H1 (cell line): ENCODE results near the gene DENND5B. TPM values are rescaled to one million over a fixed set of nuclear protein-coding genes. Genes with fewer than 3 reads are reported as not detected.
A peak's percentile ranks its signal among the peaks of the same experiment; 100 is the strongest.

Experiments used
- CTCF ChIA-PET: fragments of 300-600 bp; sonication (Branson Sonifier 250); formaldehyde crosslinking; loops from one replicate; lab custom pipeline; 2021; ENCODE audit not compliant: partially characterized antibody; lab: Charles Lee
- POLR2A ChIA-PET: fragments of 300-600 bp; sonication (Branson Sonifier 250); formaldehyde crosslinking; loops from one replicate; lab custom pipeline; 2021; ENCODE audit warnings: inconsistent platforms; ENCODE audit not compliant: partially characterized antibody; lab: Charles Lee
- DNase-seq, 2 experiments: peaks; one replicate each; pipeline versions ENCODE4 v3.0.0 to v3.0.0-alpha.2; 2010 to 2022; ENCODE audit warnings: low spot score in 2 of 2, low read depth in 1 of 2, mixed read lengths in 1 of 2
- FAIRE-seq: peaks from 2 replicates; lab custom pipeline; 2011; peaks lifted over from hg19 to GRCh38; lab: Jason Lieb, UNC
- H2AFZ ChIP-seq: 2 replicates; pipeline ENCODE4 v1.8.1; 2012; ENCODE audit warnings: low read length, inconsistent platforms
- H2AK5ac ChIP-seq: 2 replicates; pipeline ENCODE4 v1.6.1; 2013; ENCODE audit warnings: low read depth, low read length
- H2BK120ac ChIP-seq: replicated peaks from 2 replicates; pipeline ENCODE3; 2013; ENCODE audit warnings: low read depth, low read length, inconsistent platforms
- H2BK12ac ChIP-seq: 2 replicates; pipeline ENCODE4 v1.6.1; 2013; ENCODE audit warnings: low read depth, low read length
- H2BK15ac ChIP-seq: 2 replicates; pipeline ENCODE4 v1.6.1; 2013; ENCODE audit warnings: low read length
- H2BK20ac ChIP-seq: 2 replicates; pipeline ENCODE4 v1.6.1; 2013; ENCODE audit warnings: low read length
- H2BK5ac ChIP-seq: 2 replicates; pipeline ENCODE4 v1.6.1; 2013; ENCODE audit warnings: low read depth, low read length
- H3K14ac ChIP-seq: 2 replicates; pipeline ENCODE4 v1.6.1; 2013; ENCODE audit warnings: inconsistent platforms; ENCODE audit not compliant: insufficient read length
- H3K18ac ChIP-seq: 2 replicates; pipeline ENCODE4 v1.6.1; 2013; ENCODE audit warnings: low read length; ENCODE audit errors: extremely low read depth
- H3K23ac ChIP-seq: 2 replicates; pipeline ENCODE4 v1.6.1; 2013; ENCODE audit warnings: inconsistent platforms; ENCODE audit not compliant: insufficient read length
- H3K23me2 ChIP-seq: 2 replicates; pipeline ENCODE4 v1.6.1; 2013; ENCODE audit warnings: low read depth, low read length
- H3K27ac ChIP-seq: 2 replicates; pipeline ENCODE4 v1.6.1; 2011; ENCODE audit warnings: low read depth, low read length, inconsistent platforms
- H3K27me3 ChIP-seq, 4 experiments: replicated peaks in 1 of 4; 1 replicate in 1 of 4; 2 replicates in 3 of 4; pipeline versions ENCODE4 v1.6.1 to v1.8.1; 2011 to 2013; ENCODE audit warnings: low read length in 3 of 4, mild to moderate bottlenecking in 3 of 4, inconsistent platforms in 2 of 4, mixed read lengths in 2 of 4, moderate library complexity in 1 of 4; ENCODE audit not compliant: control insufficient read depth in 3 of 4, insufficient read depth in 3 of 4; ENCODE audit errors: extremely low read depth in 1 of 4
- H3K36me3 ChIP-seq, 4 experiments: 2 replicates each; pipeline versions ENCODE4 v1.6.1 to v1.8.1; 2011 to 2013; ENCODE audit warnings: mild to moderate bottlenecking in 4 of 4, low read length in 3 of 4, moderate library complexity in 2 of 4, control low read depth in 1 of 4, inconsistent platforms in 1 of 4; ENCODE audit not compliant: insufficient read depth in 4 of 4, control insufficient read depth in 2 of 4
- H3K4ac ChIP-seq: replicated peaks from 2 replicates; pipeline ENCODE3; 2013; ENCODE audit warnings: low read length, low read depth, mixed read lengths, inconsistent platforms; ENCODE audit not compliant: insufficient read length
- H3K4me1 ChIP-seq, 4 experiments: replicated peaks in 1 of 4; 1 replicate in 1 of 4; 2 replicates in 3 of 4; pipeline versions ENCODE4 v1.6.1 to v1.8.1; 2011 to 2013; ENCODE audit warnings: low read length in 3 of 4, inconsistent platforms in 2 of 4, mixed read lengths in 1 of 4; ENCODE audit not compliant: insufficient read depth in 4 of 4, control insufficient read depth in 3 of 4
- H3K4me2 ChIP-seq, 2 experiments: 2 replicates each; pipeline versions ENCODE4 v1.6.1 to v1.8.1; 2011 to 2013; ENCODE audit warnings: low read depth in 2 of 2, low read length in 2 of 2, control low read depth in 1 of 2, inconsistent platforms in 1 of 2, mild to moderate bottlenecking in 1 of 2; ENCODE audit not compliant: insufficient read depth in 1 of 2
- H3K4me3 ChIP-seq, 4 experiments: fragments of 200-600, 300-600 bp in 1 of 4; sonication (generic), shearing (Covaris generic), sonication (Bioruptor Twin) in 1 of 4; 2 replicates each; pipeline versions ENCODE4 v1.5.1 to v1.8.1; 2011 to 2016; ENCODE audit warnings: low read length in 4 of 4, low read depth in 3 of 4, control low read depth in 2 of 4, inconsistent platforms in 2 of 4, mild to moderate bottlenecking in 2 of 4, mixed read lengths in 1 of 4, moderate library complexity in 1 of 4; ENCODE audit not compliant: insufficient read depth in 2 of 4; ENCODE audit errors: extremely low read depth in 1 of 4
- H3K56ac ChIP-seq: replicated peaks from 2 replicates; pipeline ENCODE3; 2013; ENCODE audit warnings: low read depth, mild to moderate bottlenecking, mixed read lengths, low read length, inconsistent platforms; ENCODE audit not compliant: insufficient read length
- H3K79me1 ChIP-seq: 2 replicates; pipeline ENCODE4 v1.6.1; 2013; ENCODE audit warnings: low read depth, low read length, control low read depth
- H3K79me2 ChIP-seq, 2 experiments: 2 replicates each; pipeline versions ENCODE4 v1.6.1 to v1.8.1; 2012 to 2013; ENCODE audit warnings: low read length in 2 of 2, mild to moderate bottlenecking in 2 of 2, inconsistent platforms in 1 of 2; ENCODE audit not compliant: insufficient read depth in 2 of 2, control insufficient read depth in 1 of 2
- H3K9ac ChIP-seq, 4 experiments: replicated peaks in 1 of 4; 1 replicate in 1 of 4; 2 replicates in 3 of 4; pipeline versions ENCODE4 v1.6.1 to v1.8.1; 2011 to 2013; ENCODE audit warnings: low read depth in 3 of 4, low read length in 3 of 4, control low read depth in 2 of 4, mild to moderate bottlenecking in 2 of 4, moderate library complexity in 2 of 4, inconsistent platforms in 1 of 4; ENCODE audit errors: extremely low read depth in 1 of 4
- H3K9me3 ChIP-seq, 2 experiments: 2 replicates each; pipeline versions ENCODE4 v1.6.1 to v1.8.1; 2012 to 2013; ENCODE audit warnings: mild to moderate bottlenecking in 2 of 2, moderate library complexity in 2 of 2, control low read depth in 1 of 2, inconsistent platforms in 1 of 2, low read depth in 1 of 2, low read length in 1 of 2, mixed read lengths in 1 of 2; ENCODE audit not compliant: insufficient read depth in 2 of 2
- H4K20me1 ChIP-seq, 2 experiments: replicated peaks in 1 of 2; 2 replicates each; pipeline versions ENCODE3 to v1.8.1; 2011 to 2013; ENCODE audit warnings: inconsistent platforms in 2 of 2, low read length in 2 of 2, mild to moderate bottlenecking in 1 of 2; ENCODE audit not compliant: insufficient read depth in 2 of 2, control insufficient read depth in 1 of 2
- H4K5ac ChIP-seq: 2 replicates; pipeline ENCODE4 v1.6.1; 2013; ENCODE audit warnings: low read length, low read depth, mixed read lengths, inconsistent platforms; ENCODE audit not compliant: insufficient read length
- H4K8ac ChIP-seq: 2 replicates; pipeline ENCODE4 v1.8.0; 2013; ENCODE audit warnings: mild to moderate bottlenecking, moderate library complexity, low read length, inconsistent platforms; ENCODE audit not compliant: insufficient read depth; ENCODE audit errors: extremely low read depth
- H4K91ac ChIP-seq: replicated peaks from 2 replicates; pipeline ENCODE3; 2013; ENCODE audit warnings: low read length, mixed read lengths, inconsistent platforms; ENCODE audit not compliant: insufficient read length
- FOSL1 ChIP-seq: IDR thresholded peaks from 2 replicates; pipeline ENCODE4 v1.6.1; 2011; ENCODE audit warnings: mild to moderate bottlenecking, low read depth, low read length, moderate library complexity; ENCODE audit not compliant: insufficient read depth
- RAD21 ChIP-seq, 2 experiments: IDR thresholded peaks in 1 of 2; conservative IDR thresholded peaks in 1 of 2; 2 replicates each; pipeline ENCODE4 v1.6.1; 2011; ENCODE audit warnings: low read depth in 2 of 2, low read length in 2 of 2, improper control_type of control experiment in 1 of 2, inconsistent platforms in 1 of 2, mild to moderate bottlenecking in 1 of 2, moderate library complexity in 1 of 2
- WGBS, 2 experiments: shearing (Covaris generic) in 1 of 2; methylation state at CpG; one replicate each; pipeline versions ENCODE4 v1.1.6 to v1.1.7; 2013 to 2015; ENCODE audit warnings: low lambda C conversion rate in 2 of 2, mixed read lengths in 2 of 2, inconsistent platforms in 1 of 2, low coverage in 1 of 2, missing lambda C conversion rate in 1 of 2; ENCODE audit not compliant: insufficient replicate concordance in 2 of 2, insufficient coverage in 1 of 2, insufficient read length in 1 of 2; ENCODE audit errors: extremely low coverage in 1 of 2, missing lambda C conversion rate in 1 of 2; 5-methylcytosine and 5-hydroxymethylcytosine counted together
- polyA plus RNA-seq, 7 experiments: library from polyadenylated mRNA; depleted of rRNA in 3 of 7; stranded (reverse) in 5 of 7; unstranded in 2 of 7; fragments of >200 nt in 5 of 7; fragments of 200-250 nt in 2 of 7; gene quantifications; 1 replicate in 5 of 7; 2 replicates in 1 of 7; 4 replicates in 1 of 7; pipeline versions ENCODE4 v1.2.1 to v1.2.3, GENCODE V29; 2011 to 2013; ENCODE audit warnings: missing spikeins in 2 of 7, mixed read lengths in 2 of 7
- total RNA-seq: library from RNA; stranded (reverse); fragmentation: NEBNext Ultra II Directional; extraction: Animal tissue kit (Norgen Biotek cat#: 25700); gene quantifications from 2 replicates; pipeline ENCODE4 v1.2.1, GENCODE V29; 2021
- TF ChIP-seq, protein P1 (sequence below), 3 experiments: IDR thresholded peaks; 1 replicate in 2 of 3; 2 replicates in 1 of 3; pipeline versions ENCODE4 v1.5.1 to v1.6.1; 2011; ENCODE audit warnings: low read length in 3 of 3, mild to moderate bottlenecking in 3 of 3, inconsistent platforms in 2 of 3, low read depth in 1 of 3, moderate library complexity in 1 of 3; ENCODE audit not compliant: insufficient read depth in 1 of 3; ENCODE audit errors: control extremely low read depth in 1 of 3

The DENND5B gene
- total and polyA plus RNA-seq, 2 of the 8 experiments (the other 6 are each of a cell fraction or from before 2014, with no cell fraction given), result 13.4 to 20.2 TPM

DNA sequence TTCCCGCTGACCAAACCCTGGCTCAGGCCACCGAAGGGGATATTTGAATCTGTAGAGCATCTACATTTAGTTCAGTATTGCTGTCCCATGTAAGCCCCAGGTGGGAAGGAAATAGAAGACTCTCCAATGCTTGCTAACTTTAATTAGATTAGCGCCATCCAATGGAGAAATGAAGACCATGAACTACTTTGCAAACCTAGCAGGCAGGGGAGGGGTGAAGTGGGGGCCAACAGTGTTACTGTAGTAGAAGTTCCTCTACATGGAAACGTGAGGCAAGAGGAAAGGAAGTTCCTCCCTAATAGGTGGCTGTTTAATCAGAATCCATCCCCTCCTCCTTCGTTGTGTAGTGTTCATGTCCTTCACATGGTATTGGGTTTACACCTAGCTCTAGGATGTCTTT is 9.3 kb upstream of the DENND5B start:
- no peak overlapping the region for H3K18ac ChIP-seq
- DNase-seq, result peak in 1 of 2 experiments; percentile 48
- no peaks in the 10 kb centered on the region for H3K79me1 ChIP-seq
- H3K23ac ChIP-seq, result no peak overlapping the region
- no peak overlapping the region for H4K8ac ChIP-seq
- FAIRE-seq, result peak; percentile 39
- no peak overlapping the region for H3K4ac ChIP-seq
- H3K4me3 ChIP-seq, result no peak overlapping the region
- 0 out of 2 replicates have a peak overlapping the region, but pooled peaks have one; percentile 8 for H2AFZ ChIP-seq
- H3K14ac ChIP-seq, result no peak overlapping the region
- H4K91ac ChIP-seq, result no peak overlapping the region
- no peaks in the 10 kb centered on the region for H3K4me1 ChIP-seq
- no peak overlapping the region for H2BK20ac ChIP-seq
- TF ChIP-seq FOSL1 (no peak), RAD21 (IDR thresholded peaks at IDR 0.05 in 1 of 2, conservative IDR thresholded peaks at IDR 0.05 in 1 of 2; ENCODE audit: low read depth in 2 of 2, low read length in 2 of 2) (peak; percentile 59 to 72)
- TF ChIP-seq, protein P1, sequence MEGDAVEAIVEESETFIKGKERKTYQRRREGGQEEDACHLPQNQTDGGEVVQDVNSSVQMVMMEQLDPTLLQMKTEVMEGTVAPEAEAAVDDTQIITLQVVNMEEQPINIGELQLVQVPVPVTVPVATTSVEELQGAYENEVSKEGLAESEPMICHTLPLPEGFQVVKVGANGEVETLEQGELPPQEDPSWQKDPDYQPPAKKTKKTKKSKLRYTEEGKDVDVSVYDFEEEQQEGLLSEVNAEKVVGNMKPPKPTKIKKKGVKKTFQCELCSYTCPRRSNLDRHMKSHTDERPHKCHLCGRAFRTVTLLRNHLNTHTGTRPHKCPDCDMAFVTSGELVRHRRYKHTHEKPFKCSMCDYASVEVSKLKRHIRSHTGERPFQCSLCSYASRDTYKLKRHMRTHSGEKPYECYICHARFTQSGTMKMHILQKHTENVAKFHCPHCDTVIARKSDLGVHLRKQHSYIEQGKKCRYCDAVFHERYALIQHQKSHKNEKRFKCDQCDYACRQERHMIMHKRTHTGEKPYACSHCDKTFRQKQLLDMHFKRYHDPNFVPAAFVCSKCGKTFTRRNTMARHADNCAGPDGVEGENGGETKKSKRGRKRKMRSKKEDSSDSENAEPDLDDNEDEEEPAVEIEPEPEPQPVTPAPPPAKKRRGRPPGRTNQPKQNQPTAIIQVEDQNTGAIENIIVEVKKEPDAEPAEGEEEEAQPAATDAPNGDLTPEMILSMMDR (IDR thresholded peaks at IDR 0.05; ENCODE audit: control extremely low read depth in 1 of 3, insufficient read depth in 1 of 3, low read depth in 1 of 3, low read length in 3 of 3), result peak in 2 of 3 experiments; percentile 38 to 47; a peak in 2 of 4 replicates
- H3K79me2 ChIP-seq, result no peaks in the 10 kb centered on the region
- H3K27ac ChIP-seq, result no peak overlapping the region
- H3K27me3 ChIP-seq, result no peaks in the 10 kb centered on the region
- no peaks in the 10 kb centered on the region for H3K36me3 ChIP-seq
- H4K20me1 ChIP-seq, result no peaks in the 10 kb centered on the region
- no peak overlapping the region for H2BK120ac ChIP-seq
- H3K9ac ChIP-seq, result no peak overlapping the region
- no peak overlapping the region for H2BK12ac ChIP-seq
- ChIA-PET CTCF (interaction anchor here (0.6 to 2.6 kb wide), 3 partner anchors 197 to 644 kb away, joined by 3 to 13 read pairs (median 4); no protein-coding TSS in a partner anchor), POLR2A (interaction anchor here (1.3 kb wide), 1 partner anchor 10 kb away, joined by 4 read pairs; no protein-coding TSS in a partner anchor)
- no peak overlapping the region for H3K56ac ChIP-seq
- no peaks in the 10 kb centered on the region for H3K9me3 ChIP-seq
- H2AK5ac ChIP-seq, result no peak overlapping the region
- 71% methylated on average over 5 of the region's 5 CpGs; no CpG with 5 or more reads in 1 of the 2 experiments for WGBS, 2 experiments
- no peaks in the 10 kb centered on the region for H3K23me2 ChIP-seq
- H2BK15ac ChIP-seq, result no peak overlapping the region
- H4K5ac ChIP-seq, result no peak overlapping the region
- no peak overlapping the region for H2BK5ac ChIP-seq
- no peak overlapping the region for H3K4me2 ChIP-seq
